ENCODE data around the gene NF2. TPM values are rescaled to one million over a fixed set of nuclear protein-coding genes. Genes with fewer than 3 reads are reported as not detected.

The NF2 gene
- total RNA-seq, 1 donor from 2014 or later: 29.2 TPM

- no peak overlapping the region for H3K4me3 ChIP-seq (ENCODE audit: low read length in 3 of 3)
- H3K36me3 ChIP-seq (ENCODE audit: control insufficient read depth in 3 of 3, insufficient read depth in 3 of 3, low read length in 3 of 3): peaks cover 5 to 15% (median 11%) of the 10 kb centered on the region in 3 donors
- H3K4me1 ChIP-seq (ENCODE audit: control insufficient read depth in 3 of 3, insufficient read depth in 3 of 3, low read length in 3 of 3): peaks cover 8 to 17% (median 11%) of the 10 kb centered on the region in 3 donors
- H3K9me3 ChIP-seq (ENCODE audit: control insufficient read depth in 3 of 3, low read length in 3 of 3): no peaks in the 10 kb centered on the region
- peak overlapping the region in 2 of 3 donors; percentile 14 to 33 for H3K9ac ChIP-seq (ENCODE audit: low read depth in 1 of 3, low read length in 3 of 3)
- H3K27me3 ChIP-seq (ENCODE audit: control insufficient read depth in 3 of 3, insufficient read depth in 3 of 3, low read length in 3 of 3): no peaks in the 10 kb centered on the region
- H3K27ac ChIP-seq (ENCODE audit: low read depth, low read length): no peak overlapping the region
Observed at GRCh38 chr22:29695129-29695926, 91.9 kb downstream of the NF2 start.

GRCh38 chr22:29697853-29698598 lies 94.6 kb downstream of the NF2 start:
- Histone ChIP-seq H3K27me3 (ENCODE audit: control insufficient read depth in 3 of 3, insufficient read depth in 3 of 3, low read length in 3 of 3) (peaks cover 0 to 8% (median 2%) of the 10 kb centered on the region in 3 donors), H3K4me1 (ENCODE audit: control insufficient read depth in 3 of 3, insufficient read depth in 3 of 3, low read length in 3 of 3) (peaks cover 17 to 36% (median 21%) of the 10 kb centered on the region in 3 donors), H3K9ac (ENCODE audit: low read depth in 1 of 3, low read length in 3 of 3) (no peak overlapping the region)

GRCh38 chr22:29700206-29700899 lies 96.9 kb downstream of the NF2 start:
- Histone ChIP-seq H3K9me3 (ENCODE audit: control insufficient read depth in 3 of 3, low read length in 3 of 3) (no peaks in the 10 kb centered on the region), H3K4me1 (ENCODE audit: control insufficient read depth in 3 of 3, insufficient read depth in 3 of 3, low read length in 3 of 3) (peaks cover 17 to 47% (median 28%) of the 10 kb centered on the region in 3 donors), H3K9ac (ENCODE audit: low read depth in 1 of 3, low read length in 3 of 3) (no peak overlapping the region), H3K27me3 (ENCODE audit: control insufficient read depth in 3 of 3, insufficient read depth in 3 of 3, low read length in 3 of 3) (peaks cover 0 to 20% (median 10%) of the 10 kb centered on the region in 3 donors), H3K4me3 (ENCODE audit: low read length in 3 of 3) (no peak overlapping the region), H3K36me3 (ENCODE audit: control insufficient read depth in 3 of 3, insufficient read depth in 3 of 3, low read length in 3 of 3) (peaks cover 0 to 4% (median 4%) of the 10 kb centered on the region in 3 donors), H3K27ac (ENCODE audit: low read depth, low read length) (no peak overlapping the region)

More at GRCh38 chr22:29697853-29698598, 94.6 kb downstream of the NF2 start:
- Histone ChIP-seq H3K36me3 (ENCODE audit: control insufficient read depth in 3 of 3, insufficient read depth in 3 of 3, low read length in 3 of 3) (peaks cover 3 to 11% (median 8%) of the 10 kb centered on the region in 3 donors), H3K27ac (ENCODE audit: low read depth, low read length) (no peak overlapping the region), H3K4me3 (ENCODE audit: low read length in 3 of 3) (no peak overlapping the region), H3K9me3 (ENCODE audit: control insufficient read depth in 3 of 3, low read length in 3 of 3) (no peaks in the 10 kb centered on the region)

- Histone ChIP-seq H3K27ac (ENCODE audit: low read depth, low read length) (no peak overlapping the region), H3K4me3 (ENCODE audit: low read length in 3 of 3) (no peak overlapping the region), H3K9ac (ENCODE audit: low read depth in 1 of 3, low read length in 3 of 3) (no peak overlapping the region), H3K27me3 (ENCODE audit: control insufficient read depth in 3 of 3, insufficient read depth in 3 of 3, low read length in 3 of 3) (peaks cover 0 to 20% (median 10%) of the 10 kb centered on the region in 3 donors), H3K4me1 (ENCODE audit: control insufficient read depth in 3 of 3, insufficient read depth in 3 of 3, low read length in 3 of 3) (peaks cover 17 to 48% (median 27%) of the 10 kb centered on the region in 3 donors), H3K9me3 (ENCODE audit: control insufficient read depth in 3 of 3, low read length in 3 of 3) (no peaks in the 10 kb centered on the region), H3K36me3 (ENCODE audit: control insufficient read depth in 3 of 3, insufficient read depth in 3 of 3, low read length in 3 of 3) (peaks cover 0 to 4% (median 0%) of the 10 kb centered on the region in 3 donors)
Observed at GRCh38 chr22:29700900-29701154, 97.4 kb downstream of the NF2 start.

GRCh38 chr22:29701155-29701999 lies 97.9 kb downstream of the NF2 start:
- Histone ChIP-seq H3K9ac (ENCODE audit: low read depth in 1 of 3, low read length in 3 of 3) (peak overlapping the region in 1 of 3 donors; percentile 4), H3K9me3 (ENCODE audit: control insufficient read depth in 3 of 3, low read length in 3 of 3) (no peaks in the 10 kb centered on the region), H3K4me1 (ENCODE audit: control insufficient read depth in 3 of 3, insufficient read depth in 3 of 3, low read length in 3 of 3) (peaks cover 17 to 48% (median 27%) of the 10 kb centered on the region in 3 donors), H3K4me3 (ENCODE audit: low read length in 3 of 3) (no peak overlapping the region), H3K27ac (ENCODE audit: low read depth, low read length) (no peak overlapping the region), H3K36me3 (ENCODE audit: control insufficient read depth in 3 of 3, insufficient read depth in 3 of 3, low read length in 3 of 3) (peaks cover 0 to 2% (median 0%) of the 10 kb centered on the region in 3 donors), H3K27me3 (ENCODE audit: control insufficient read depth in 3 of 3, insufficient read depth in 3 of 3, low read length in 3 of 3) (peaks cover 0 to 20% (median 10%) of the 10 kb centered on the region in 3 donors)

GRCh38 chr22:29702000-29702930 lies 98.8 kb downstream of the NF2 start:
- no peak overlapping the region for H3K4me3 ChIP-seq (ENCODE audit: low read length in 3 of 3)
- no peaks in the 10 kb centered on the region for H3K9me3 ChIP-seq (ENCODE audit: control insufficient read depth in 3 of 3, low read length in 3 of 3)
- H3K27ac ChIP-seq (ENCODE audit: low read depth, low read length): no peak overlapping the region
- H3K9ac ChIP-seq (ENCODE audit: low read depth in 1 of 3, low read length in 3 of 3): no peak overlapping the region
- peaks cover 0 to 23% (median 10%) of the 10 kb centered on the region in 3 donors for H3K27me3 ChIP-seq (ENCODE audit: control insufficient read depth in 3 of 3, insufficient read depth in 3 of 3, low read length in 3 of 3)
- no peaks in the 10 kb centered on the region for H3K36me3 ChIP-seq (ENCODE audit: control insufficient read depth in 3 of 3, insufficient read depth in 3 of 3, low read length in 3 of 3)
- H3K4me1 ChIP-seq (ENCODE audit: control insufficient read depth in 3 of 3, insufficient read depth in 3 of 3, low read length in 3 of 3): peaks cover 17 to 48% (median 27%) of the 10 kb centered on the region in 3 donors

- peaks cover 17 to 48% (median 27%) of the 10 kb centered on the region in 3 donors for H3K4me1 ChIP-seq (ENCODE audit: control insufficient read depth in 3 of 3, insufficient read depth in 3 of 3, low read length in 3 of 3)
- H3K27ac ChIP-seq (ENCODE audit: low read depth, low read length): no peak overlapping the region
- H3K27me3 ChIP-seq (ENCODE audit: control insufficient read depth in 3 of 3, insufficient read depth in 3 of 3, low read length in 3 of 3): peaks cover 0 to 25% (median 10%) of the 10 kb centered on the region in 3 donors
Observed at GRCh38 chr22:29702931-29703501, 99.6 kb downstream of the NF2 start.

GRCh38 chr22:29703569-29704195 lies 100.2 kb downstream of the NF2 start:
- no peaks in the 10 kb centered on the region for H3K36me3 ChIP-seq (ENCODE audit: control insufficient read depth in 3 of 3, insufficient read depth in 3 of 3, low read length in 3 of 3)
- H3K9ac ChIP-seq (ENCODE audit: low read depth in 1 of 3, low read length in 3 of 3): peak overlapping the region in 1 of 3 donors; percentile 62
- no peak overlapping the region for H3K4me3 ChIP-seq (ENCODE audit: low read length in 3 of 3)
- H3K9me3 ChIP-seq (ENCODE audit: control insufficient read depth in 3 of 3, low read length in 3 of 3): no peaks in the 10 kb centered on the region
- peaks cover 0 to 25% (median 10%) of the 10 kb centered on the region in 3 donors for H3K27me3 ChIP-seq (ENCODE audit: control insufficient read depth in 3 of 3, insufficient read depth in 3 of 3, low read length in 3 of 3)
- H3K27ac ChIP-seq (ENCODE audit: low read depth, low read length): no peak overlapping the region
- peaks cover 17 to 48% (median 27%) of the 10 kb centered on the region in 3 donors for H3K4me1 ChIP-seq (ENCODE audit: control insufficient read depth in 3 of 3, insufficient read depth in 3 of 3, low read length in 3 of 3)

More at GRCh38 chr22:29702931-29703501, 99.6 kb downstream of the NF2 start:
- Histone ChIP-seq H3K4me3 (ENCODE audit: low read length in 3 of 3) (peak overlapping the region in 1 of 3 donors; percentile 6), H3K9ac (ENCODE audit: low read depth in 1 of 3, low read length in 3 of 3) (peak overlapping the region in 1 of 3 donors; percentile 62), H3K36me3 (ENCODE audit: control insufficient read depth in 3 of 3, insufficient read depth in 3 of 3, low read length in 3 of 3) (no peaks in the 10 kb centered on the region), H3K9me3 (ENCODE audit: control insufficient read depth in 3 of 3, low read length in 3 of 3) (no peaks in the 10 kb centered on the region)
